KG1 (cell line): ENCODE results near the gene CCR2.
"Not testable (repeated sequence)": the region's sequence is repeated elsewhere in the genome, so short reads cannot be mapped to it uniquely, and the experiment has no call there.

Experiments used
- DNase-seq: peaks from one replicate; lab custom pipeline; 2025; lab: John Stamatoyannopoulos, UW

Gene CCR2

DNA sequence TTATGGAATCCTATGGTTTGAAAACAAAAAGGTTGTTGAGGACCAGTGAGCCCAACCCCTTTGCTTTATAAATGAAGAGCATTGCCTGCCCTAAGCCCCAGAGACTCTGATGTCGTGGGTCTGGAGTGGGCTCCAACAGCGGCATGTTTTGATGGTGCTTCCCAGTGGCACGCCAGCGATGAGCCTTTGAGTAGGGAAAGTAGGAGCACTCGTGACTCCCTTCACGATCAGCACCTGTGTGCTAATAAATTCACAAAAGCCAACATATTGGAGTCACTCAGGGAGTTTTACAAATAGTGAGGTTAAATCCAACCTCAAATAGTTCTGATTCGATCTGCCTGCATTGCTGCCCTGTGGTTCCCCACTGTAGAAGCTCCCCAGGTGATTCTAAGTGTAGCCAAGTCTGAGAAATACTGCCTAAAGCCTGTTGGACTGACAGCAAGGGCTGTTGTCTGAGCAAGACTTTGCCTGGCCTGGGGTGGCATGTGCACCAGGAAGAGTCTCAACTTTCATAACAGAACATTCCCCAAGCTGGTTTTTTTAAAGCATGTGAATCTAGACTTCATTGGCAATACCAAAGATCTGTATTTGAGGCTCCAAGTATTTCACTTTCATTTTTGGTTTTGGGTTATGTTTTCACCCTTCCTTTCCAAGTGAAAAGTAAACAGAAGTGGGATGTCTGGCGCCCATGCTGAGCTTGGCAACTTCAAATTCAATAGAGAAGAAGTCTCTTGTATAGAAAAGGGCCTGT is 26.7 kb downstream of the CCR2 start:
- DNase-seq, result no peak

DNA sequence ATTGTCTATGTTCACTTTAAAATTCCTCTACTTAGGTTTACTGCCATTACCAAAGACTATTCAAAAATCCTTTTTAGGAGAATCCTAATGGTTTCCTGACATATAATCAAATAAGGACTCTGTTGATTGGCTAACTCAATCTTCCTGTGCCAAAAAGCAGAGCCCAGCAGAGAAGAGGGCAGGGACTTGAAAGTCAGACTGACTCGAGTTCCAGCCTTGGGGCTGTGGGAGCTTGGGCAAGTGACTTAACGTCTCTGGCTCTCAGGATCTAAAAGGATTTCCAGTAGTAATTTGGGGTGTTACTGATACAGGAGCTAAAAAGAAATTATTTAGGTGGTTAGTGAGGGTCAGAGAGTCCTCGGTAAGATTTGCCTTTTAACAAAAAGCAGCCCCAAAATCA is 27.7 kb downstream of the CCR2 start:
- no peak for DNase-seq

DNA sequence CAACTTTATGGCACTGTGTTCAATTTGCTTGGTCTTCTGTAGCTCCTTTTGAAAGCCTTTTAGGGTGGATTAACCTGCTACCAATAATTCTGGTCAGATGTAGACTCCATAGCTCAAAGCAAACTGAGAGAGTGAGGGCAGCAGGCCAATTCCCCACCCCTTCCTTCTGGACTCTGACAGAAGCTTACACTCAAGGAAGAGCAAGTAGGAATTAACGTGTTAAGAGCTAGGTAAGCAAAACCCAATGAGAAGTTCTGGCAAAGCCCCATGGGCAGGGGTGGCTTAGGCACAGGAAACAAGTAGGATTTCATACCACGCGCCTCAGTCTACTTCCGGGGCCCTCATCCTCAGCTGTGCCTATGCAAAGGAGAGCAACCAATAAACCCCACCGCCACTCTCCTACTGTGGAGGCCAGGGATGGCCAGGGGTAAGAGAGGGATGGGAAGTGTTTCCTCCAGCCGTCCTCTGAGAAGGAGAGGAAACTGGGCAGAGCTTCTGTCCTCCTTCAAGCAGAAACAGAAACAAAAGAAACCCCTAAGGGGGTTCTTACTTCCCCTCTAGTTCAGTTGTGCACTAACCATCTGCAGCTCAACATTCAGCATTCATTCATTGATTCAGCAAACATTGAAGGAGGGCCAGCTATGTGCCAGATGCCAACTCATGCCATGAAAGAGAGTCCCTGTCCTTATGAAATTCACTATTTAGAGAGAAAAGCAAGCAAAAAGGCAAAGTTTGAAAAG is 29.5 kb downstream of the CCR2 start:
- no peak for DNase-seq

DNA sequence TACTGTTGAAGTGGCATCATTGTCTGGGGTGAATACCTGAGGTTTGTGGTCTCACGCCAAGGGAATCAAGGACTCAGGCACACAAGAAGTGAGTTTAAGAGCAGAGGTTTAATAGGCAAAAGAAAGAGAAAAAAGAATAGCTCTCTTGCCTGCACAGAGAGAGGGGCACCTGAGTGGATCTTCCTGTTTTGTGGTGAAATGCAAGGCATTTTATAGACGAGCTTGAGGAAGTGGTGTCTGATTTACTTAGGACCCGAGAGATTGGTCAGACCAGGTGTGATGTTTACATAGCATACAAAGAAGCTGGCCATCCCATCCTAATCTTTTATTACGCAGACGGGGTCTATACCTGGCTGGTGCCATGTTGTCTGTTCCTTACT is 30.0 kb downstream of the CCR2 start:
- DNase-seq, result no peak

DNA sequence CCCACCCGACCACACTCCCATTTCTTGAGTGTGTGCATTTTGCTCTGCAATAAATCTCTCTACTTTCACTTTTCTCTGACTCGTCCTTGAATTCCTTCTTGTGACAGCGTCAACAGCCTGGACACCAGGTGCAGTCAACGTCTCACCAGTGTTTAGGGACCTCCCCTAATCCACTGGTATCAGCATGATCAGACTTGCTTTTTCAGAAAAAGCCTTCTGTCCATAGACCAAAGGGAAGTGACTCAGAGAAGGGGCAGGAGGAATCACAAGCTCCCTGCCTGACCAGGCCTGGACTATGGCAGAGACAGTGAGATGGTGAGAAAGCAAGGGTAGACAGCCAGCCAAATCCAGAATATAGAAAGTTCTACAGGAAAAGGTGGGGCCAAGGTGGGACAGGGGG is 32.3 kb downstream of the CCR2 start:
- DNase-seq, result no peak

DNA sequence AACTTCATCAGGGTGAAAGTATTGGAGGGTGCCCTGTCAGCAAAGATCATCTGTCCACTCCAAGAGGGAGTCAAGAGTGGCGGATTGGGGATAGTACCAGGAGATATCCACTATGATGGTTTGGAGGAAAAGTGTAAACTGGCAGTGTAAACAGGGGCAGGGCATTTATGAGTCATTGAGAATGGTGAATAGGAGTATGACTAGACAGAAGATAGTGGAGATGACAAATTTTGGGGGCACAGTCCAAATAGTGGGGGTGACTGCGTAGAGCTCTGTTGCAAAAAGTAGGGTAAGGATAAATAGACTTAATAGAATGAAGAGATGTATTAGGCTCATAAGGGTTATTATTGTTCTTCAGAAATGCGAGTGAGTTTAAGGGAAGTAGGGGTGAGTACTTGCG is 34.9 kb downstream of the CCR2 start:
- not testable (repeated sequence) for DNase-seq

DNA sequence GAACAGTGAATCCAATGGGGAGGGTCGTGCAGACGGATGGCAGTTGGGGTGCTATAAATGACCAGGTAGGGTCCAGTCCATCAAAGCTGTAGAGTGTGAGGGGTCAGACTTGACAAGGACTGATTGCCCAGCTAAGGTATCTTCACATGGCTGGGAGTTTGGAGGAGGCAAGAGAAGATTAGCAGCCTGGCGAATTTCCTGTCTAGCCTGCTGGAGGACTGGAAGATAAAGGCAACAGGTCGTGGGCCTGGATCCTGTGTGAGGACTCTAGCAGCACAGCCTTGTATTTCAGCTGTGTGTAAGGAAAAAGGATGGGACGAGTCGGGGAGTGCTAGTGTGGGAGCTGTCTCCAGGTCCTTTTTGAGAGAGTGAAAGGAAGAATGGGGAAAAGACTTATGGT is 35.4 kb downstream of the CCR2 start:
- no peak for DNase-seq

DNA sequence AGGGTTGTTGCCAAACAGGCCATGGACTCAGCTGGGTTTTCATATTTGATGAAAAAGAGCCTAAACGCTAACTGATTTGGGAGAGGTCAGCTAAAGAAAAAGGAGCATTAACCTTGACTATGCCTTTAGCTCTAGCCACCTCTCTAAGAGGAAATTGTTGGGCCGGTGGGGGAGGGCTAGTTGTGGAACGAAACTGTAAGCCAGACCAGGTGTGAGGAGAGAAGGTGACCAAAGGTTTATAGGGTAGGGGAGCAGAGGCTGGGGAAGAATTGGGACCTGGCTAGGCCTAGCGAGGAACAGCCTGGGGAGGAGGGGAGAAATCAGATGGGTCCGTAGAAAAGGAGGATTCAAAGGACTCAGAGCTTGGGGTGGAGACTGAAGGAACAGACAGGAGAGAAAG is 37.6 kb downstream of the CCR2 start:
- DNase-seq, result not testable (repeated sequence)

DNA sequence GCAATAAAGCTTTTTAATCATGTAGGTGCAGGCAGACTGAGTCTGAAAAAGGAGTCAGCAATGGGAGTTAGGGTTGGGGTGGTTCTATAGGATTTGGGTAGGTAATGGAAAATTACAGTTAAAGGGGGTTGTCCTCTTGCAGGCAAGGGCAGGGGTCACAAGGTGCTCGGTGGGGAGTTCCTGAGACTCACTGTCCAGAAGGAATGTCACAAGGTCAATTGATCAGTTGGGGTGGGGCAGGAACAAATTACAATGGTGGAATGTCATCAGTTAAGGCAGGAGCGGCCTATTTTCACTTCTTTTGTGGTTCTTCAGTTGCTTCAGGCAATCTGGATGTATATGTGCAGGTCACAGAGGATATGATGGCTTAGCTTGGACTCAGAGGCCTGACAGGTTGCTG is 39.1 kb downstream of the CCR2 start:
- DNase-seq, result no peak

DNA sequence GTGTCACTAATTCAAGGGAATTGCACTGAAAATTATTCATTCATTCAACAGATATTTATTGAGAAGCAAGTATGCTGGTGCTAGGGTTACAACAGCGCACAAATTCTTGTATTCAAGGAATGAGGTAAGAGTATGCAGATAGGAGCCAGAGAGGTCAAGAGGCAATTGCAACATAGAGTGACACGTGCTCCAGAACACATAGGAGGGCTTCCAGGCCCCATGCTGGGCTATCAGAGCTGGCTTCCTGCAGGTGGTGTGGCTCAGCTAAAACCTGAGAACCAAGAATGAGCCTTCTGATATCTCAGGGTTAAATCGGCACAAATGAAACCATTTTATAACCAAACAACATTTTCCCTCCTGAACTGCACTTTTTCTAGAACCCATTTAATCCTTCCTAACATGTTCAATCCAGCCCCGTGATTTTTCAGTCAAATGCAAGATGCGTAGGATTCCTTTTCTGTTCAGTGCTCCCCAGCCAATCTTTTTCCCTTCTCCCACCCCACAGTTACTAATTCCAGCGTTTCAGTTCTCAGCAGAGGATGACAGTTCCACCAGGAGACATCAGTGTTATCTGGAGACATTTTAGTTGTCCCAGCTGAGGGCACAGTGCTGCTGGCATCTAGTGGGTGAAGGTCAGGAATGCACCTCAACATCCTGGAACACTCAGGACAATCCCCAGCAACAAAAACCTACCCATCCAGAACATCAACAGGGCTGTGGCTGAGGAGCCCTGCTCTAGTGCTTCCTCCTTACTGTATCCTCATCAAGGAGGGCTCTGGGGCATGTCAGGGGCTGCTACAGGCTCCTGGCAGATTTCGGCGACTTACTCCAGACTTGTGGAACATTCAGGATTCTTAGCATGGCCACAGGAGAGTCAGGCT is 39.9 kb downstream of the CCR2 start:
- DNase-seq, result no peak

DNA sequence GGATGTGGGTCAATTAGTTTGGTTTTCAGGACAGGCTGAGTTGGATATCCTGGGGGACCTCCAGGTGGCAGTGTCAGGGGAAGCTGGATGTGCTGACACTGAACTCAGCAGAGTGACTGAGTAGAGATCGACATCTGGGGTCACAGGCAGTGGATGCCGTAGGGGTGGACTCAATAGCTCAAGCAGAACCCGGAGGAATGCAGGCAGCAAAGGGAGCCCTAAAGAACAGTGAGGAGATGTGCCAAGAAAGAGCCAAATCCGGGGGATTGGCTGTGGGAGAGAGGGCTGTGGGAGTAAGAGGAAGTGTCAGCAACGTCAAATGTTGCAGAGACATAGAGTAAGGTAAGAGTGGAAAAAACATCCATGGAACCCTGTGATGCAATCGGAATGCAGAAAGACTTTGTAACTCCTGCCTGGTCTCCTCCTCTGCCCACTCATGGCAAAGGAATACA is 41.3 kb downstream of the CCR2 start:
- no peak for DNase-seq

DNA sequence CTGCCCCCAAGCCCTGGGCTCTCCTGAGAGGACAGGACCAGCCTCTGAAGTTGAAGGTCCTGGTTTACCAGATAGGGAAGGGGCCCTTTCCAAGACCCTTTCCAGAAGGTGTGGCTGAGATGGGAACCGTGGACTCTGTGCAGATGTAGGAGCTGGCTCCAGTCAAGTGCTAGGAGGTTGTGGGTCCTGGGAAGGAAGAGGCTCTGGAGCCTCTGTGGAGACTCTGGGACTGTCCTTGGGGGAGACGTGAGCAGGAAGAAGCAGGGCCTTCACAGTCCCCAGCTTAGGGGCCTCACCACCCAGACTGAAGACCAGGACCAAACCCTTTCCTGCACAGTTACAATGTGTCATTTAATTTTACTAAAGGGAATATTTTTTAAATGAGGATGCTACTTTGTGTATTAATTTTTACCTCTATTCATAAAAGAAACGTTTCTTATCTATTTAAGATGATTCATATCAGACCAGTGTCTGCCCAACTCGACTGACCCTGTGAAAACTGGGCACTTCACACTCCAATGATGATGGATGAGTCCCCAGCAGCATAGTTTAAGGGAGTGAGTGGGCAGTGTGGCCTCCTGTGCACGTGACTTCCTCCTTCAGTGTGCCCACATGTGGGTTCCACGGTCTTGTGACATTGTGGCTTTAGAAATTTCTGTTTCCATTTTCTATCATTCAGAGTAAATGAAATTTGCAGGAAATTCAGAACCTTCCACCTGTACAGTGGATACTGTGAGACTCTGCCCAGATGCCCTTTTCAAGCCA is 42.0 kb downstream of the CCR2 start:
- DNase-seq, result no peak

DNA sequence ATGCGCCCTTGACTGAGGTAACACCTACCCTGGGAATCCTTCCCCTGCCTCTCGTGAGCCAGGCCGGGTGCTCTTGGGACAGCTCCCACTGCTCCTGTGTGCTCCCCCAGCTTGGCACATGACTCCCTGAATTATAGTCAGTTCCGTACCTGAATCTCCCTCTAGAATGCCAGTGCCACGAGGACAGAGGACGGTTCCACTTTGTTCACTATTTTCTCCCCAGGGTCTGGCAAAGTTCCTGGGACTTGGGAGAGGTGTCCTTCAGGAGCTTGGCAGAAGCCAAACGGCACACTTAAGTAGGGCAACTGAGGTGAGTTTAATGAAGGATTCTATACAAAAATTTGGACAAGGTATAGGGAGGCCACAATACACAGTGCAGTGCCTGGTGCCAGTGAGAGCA is 43.2 kb downstream of the CCR2 start:
- no peak for DNase-seq

DNA sequence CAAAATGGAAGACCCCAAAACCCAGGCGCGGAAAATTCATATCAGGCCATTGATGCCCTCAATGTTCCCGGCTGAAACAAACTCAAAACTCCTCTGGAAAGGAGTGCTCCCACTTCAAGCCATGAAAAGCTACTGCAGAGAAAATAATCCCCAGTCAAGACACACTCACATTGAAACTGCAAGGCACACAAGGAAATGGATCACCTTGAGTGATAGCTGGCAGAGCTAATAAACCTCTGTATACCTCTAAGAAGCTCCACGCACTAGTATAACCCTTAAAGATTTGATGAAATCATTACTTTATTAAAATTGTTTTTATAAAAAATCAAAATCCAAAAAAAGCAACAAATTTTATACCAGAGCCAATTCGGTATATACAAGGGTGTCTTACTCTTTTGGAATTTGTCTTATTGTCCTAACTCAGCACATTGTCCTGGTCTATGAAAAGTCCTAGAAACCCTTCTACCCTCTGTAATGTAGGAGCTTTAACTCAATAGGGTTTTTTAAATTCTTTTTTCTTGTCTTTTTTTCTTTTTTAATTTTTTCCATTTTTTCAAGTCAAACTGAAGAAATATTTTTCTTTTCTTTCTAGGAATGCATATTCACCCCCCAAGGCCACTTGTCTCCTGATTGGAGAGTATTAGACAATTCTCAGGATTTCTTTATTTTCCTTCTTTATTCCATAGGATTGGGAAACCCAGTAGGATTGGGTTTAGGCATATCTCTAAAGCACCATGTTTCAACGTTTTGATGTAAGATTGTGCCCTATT is 44.5 kb downstream of the CCR2 start:
- no peak for DNase-seq

DNA sequence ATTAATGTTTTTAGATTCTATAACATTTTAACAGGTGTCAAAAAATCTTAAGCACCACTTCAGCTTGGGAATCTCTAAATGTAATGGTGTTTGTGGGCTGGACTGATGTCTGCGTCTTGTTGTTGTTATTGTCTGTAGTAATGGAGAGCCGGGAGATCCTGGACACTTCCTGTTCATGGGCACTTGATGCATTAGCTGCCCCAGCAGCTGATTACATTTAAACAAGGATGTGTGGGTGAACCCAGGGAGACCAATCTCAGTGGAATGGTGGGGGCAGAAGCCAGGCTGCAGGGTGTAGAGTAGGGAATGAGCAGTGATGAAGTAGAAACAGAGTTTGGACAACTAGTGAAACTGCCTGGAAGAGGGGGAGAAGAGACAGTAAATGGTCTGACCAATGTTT is 45.2 kb downstream of the CCR2 start:
- DNase-seq, result no peak

DNA sequence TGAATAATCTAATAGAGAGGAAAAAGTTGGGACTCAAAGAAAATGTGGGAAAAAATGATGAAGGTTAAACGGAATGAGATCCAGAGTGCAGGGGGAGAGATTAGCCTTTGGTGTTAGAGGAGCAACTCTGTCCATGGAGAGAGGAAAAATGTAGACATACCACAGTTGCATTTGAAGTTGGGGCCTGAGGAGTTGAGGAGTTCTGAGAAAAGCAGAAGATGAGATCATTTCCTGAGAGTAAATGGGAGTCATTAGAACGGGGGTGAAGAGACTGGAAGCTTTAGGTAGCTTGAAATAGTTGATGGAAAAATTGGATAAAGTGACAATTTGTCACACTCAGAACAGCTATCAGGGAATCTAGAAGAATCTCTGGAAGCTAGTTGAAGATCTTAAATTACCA is 45.6 kb downstream of the CCR2 start:
- no peak for DNase-seq

DNA sequence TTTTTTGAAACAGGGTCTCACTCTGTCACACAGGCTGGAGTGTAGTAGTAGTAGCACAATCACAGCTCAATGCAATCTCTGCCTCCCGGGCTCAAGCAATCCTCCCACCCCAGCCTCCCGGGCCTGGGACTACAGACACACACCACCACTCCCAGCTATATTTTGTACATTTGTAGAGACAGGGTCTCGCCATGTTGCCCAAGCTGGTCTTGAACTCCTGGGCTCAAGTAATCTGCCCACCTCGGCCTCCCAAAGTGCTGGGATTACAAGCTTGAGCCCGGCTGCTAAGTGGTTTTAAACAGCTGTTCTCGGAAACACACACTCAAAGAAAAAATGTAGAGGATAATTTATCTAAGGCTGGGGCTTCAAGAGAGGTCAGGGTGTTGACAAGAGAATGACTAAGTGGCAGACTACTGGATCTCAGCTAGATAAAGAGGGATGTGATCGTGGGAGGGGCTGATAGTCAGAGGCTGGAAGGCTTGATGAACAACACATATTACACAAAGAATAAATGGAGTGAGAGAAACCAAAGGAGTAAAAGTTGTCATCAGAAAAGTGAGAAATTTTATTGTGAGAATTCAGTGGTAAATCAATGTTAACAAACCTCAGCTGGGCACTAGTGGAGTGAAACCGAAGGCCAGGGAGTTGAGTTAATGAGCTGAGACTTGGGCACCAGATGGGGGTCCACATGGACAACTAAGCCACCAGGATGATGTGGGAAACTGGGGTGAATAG is 46.3 kb downstream of the CCR2 start:
- DNase-seq, result no peak

DNA sequence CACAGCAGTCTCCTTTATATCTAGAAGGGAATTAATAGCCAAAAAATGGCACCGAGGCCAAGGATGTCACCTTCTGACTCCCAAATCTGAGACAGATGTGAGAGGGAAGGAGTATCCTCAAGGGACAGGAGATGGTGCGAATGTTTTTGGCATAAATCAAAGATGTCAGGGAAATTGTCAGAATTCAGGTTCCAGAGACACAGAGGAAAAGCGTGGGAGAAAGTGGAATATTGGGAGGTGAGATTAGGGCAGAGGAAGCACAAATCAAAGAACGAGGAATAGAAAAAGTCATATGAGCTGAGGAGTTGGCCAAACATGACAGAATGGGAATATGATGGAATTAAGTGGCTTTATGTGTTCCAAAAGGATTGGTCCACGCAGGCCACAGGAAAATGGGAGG is 46.9 kb downstream of the CCR2 start:
- DNase-seq, result no peak

DNA sequence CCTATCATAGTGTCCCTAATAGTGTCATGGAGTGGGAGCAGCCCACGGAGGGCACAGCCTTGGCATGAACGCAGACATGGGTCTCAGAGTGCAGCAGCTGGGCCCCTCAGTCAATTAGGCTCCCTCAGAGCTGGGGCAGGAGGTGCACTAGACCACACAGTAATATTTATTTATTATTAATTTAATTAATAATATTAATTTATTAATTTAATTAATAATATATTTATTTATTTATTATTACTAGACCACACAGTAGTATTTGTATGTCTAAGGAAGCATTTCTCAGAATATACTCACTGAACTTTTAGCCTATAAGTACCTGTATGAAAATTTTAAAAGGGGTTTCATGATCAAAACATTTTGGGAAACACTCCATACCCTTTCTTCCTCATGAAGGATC is 47.7 kb downstream of the CCR2 start:
- no peak for DNase-seq

DNA sequence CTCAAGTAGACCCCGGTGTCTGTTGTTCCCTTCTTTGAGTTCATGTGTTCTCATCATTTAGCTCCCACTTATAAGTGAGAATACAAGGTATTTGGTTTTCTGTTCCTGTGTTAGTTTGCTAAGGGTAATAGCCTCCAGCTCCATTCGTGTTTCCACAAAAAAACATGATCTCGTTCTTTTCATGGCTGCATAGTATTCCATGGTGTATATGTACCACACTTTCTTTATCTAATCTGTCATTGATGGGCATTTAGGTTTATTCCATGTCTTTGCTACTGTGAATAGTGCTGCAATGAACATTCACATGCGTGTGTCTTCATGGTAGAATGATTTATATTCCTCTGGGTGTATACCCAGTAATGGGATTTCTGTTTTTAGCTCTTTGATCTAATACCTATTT is 49.0 kb downstream of the CCR2 start:
- not testable (repeated sequence) for DNase-seq
